Measurements from ENCODE around the gene RPL31.

RPL31 gene

GRCh38 chr2:100997509-100998234, 4.4 kb upstream of the RPL31 start:
- no peak for DNase-seq

DNA sequence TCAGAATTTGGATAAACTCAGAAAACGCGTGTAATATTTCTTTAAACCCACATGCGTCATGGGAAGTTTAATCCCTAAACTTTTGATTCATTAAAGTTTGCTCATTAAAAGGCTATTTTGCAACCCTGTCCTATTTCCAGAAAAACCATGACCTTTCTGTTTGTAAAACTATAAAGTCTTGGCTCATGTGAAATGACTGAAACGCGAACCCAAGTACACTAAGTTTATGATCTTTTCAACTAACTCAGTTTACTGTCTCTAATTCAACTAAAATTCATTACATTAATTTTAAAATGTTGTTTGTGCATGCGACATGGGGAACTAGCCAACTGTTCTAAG, 3.9 kb upstream of the RPL31 start:
- DNase-seq: no peak

DNA sequence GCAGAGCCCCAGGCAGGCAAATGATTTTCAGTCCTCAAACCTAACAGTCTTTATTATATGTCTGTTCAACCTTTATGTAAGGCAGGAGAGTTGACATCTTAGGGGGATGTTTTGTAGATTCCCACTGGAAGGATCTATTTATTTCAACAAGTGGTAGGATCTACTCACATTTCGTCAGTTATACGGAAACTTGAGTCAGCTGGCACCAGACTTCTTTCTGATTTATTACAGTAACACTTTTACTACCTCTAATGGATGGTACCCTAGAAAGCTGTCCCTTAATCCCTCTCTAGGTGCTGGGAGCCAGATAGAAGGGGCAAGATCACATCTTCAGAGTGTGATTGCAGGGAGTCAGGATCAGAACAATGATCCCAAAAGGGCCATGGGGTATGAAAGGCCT, 2.1 kb upstream of the RPL31 start:
- DNase-seq: no peak

DNA sequence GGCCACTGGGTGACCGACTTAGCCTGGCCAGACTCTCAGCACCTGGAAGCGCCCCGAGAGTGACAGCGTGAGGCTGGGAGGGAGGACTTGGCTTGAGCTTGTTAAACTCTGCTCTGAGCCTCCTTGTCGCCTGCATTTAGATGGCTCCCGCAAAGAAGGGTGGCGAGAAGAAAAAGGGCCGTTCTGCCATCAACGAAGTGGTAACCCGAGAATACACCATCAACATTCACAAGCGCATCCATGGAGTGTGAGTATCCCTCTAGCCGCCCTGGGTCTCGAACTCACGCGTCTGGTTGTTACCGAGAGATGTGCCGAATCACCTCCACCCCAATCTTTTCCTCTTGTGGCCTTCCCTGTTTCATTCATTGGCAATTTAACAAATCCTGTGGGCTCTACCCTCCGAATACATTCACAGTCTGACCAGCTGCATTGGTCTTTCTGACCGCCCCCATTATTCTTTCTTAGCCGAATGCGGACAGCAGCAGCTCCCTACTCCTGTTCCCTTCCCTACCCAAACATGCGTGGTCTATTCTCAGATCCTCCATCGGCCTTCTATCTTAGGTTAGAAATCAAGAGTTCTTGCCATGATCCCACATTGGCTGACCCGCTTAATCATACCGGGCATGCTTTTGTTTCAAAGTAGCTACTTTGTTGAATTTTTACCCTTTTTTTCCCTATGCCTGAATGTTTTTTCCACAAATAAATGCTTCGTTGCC, 631 bp downstream of the RPL31 start:
- DNase-seq: no peak

DNA sequence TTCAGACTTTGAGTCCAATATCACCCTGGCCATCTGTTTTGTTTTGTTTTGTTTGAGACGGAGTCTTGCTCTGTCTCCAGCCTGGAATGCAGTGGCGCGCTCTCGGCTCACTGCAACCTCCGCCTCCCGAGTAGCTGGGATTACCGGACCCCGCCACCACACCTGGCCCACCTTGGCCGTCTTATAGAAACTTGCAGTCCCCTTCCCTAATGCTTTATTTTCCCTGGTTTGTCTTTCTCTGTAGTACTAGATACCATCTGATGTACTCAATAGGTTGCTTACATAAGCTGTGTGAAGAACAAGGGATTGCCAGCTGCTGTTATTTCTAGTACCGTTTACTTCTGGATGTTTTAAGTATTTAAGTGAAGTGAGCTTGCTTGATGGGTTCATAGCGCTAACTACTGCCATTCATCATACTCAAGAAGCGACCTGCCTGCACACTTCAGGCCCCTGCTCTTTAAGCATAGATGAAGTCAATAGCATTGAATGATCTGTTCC, 1.2 kb downstream of the RPL31 start:
- peak; percentile 13 for DNase-seq

DNA sequence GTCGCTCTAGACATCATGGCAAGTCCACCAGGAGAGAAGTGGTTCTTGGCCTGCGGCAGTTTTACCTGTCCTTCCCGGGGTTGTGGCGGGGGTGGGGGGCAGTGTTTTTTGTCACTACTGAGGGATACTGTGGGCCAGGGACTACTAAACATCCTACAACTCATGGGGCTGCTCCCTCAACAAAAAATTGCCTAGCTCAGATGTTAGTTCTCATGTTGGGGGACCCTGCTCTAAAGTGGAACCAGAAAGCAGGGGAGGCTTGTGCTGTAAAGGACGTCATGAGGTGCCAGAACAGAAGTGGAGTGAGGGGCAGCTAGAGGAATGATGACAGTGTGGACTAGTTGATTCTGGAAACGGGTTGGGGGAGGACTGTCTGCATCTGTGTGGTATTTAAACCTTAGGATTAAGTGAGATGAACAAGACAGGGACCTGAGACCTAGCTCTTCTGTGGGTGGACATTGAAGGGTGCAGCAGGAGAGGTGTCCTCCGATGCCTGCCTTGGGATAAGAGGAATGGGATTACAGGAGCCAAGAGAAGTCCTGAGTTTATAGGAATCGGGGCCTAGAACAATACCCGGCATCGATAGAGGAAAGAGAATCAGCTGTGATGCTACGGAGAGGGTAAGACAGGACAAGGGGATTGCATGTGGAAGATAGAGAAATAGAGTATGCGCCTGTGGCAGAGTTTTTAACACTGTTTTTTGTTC, 2.7 kb downstream of the RPL31 start:
- DNase-seq: no peak

- no peak for DNase-seq
Measured at GRCh38 chr2:101006065-101006715, 4.1 kb downstream of the RPL31 start.

DNA sequence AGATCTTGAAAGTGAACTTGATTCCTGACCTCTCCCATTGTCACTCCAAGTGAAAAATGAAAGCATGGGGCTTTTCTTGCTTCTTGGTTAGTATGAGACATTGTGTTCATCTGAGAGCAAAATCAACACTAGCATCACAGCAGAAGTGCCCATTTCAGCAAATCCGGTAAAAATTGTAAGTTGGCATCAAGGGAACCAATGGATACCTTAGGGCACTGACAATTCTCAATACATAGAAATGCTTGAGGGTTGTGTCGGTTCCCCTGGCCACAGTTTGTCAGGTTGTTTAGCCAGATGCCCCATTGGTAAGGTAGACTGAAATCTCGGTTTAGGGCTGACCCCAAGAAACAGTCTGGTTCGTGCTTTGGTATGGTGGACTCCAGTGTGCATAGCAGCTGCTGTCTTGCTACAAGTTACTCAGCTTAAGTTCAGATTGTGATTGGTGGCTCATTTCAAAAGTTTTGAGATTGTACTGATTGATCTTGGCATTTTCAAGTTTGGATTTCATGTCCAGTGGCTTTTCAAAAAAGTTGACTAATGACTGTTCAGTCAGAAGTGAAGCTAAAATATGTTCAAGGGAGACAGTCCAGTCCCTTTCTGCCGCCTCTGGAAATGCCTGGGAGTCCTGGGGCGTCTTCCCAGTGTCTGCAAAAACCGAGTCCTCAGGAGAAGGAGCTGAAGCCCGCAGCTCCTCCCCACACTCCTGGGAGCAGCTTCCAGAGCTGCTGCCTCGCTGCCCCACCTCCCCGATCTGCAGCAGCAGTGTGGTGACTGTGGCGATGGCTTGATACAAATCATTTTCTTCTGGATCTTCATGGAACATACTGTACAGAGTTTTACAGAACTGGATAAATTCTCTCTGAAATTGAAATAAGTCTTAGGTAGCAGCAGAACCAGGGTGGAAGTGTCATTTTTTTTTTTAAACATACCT, 5.6 kb downstream of the RPL31 start:
- DNase-seq: no peak

- DNase-seq: no peak
Measured at GRCh38 chr2:101011152-101011551, 9.1 kb downstream of the RPL31 start.

GRCh38 chr2:101012054-101012705, 10.1 kb downstream of the RPL31 start:
- DNase-seq: no peak

DNA sequence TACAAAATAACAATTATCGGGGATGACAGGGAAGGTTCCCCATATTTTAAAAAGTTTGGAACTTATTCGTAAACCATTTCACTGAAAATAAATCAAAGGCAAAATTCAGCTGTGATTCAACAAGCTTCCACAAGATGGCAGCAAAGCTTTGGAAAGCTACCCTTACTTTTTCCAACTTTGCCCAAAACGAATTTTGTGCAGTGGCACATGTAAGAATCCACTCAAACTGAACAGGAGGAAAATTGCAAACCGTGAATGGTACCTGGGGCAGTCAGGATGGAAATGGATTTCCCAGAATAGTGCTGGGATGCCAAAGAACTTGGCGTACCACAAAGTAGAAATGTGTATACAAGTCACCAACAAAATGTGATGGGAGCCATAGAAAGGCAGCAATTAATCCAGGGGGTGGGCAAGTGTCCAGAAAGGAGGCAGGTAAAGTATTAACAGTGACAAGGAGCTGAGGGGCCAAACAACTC, 10.7 kb downstream of the RPL31 start:
- DNase-seq: peak; percentile 41

DNA sequence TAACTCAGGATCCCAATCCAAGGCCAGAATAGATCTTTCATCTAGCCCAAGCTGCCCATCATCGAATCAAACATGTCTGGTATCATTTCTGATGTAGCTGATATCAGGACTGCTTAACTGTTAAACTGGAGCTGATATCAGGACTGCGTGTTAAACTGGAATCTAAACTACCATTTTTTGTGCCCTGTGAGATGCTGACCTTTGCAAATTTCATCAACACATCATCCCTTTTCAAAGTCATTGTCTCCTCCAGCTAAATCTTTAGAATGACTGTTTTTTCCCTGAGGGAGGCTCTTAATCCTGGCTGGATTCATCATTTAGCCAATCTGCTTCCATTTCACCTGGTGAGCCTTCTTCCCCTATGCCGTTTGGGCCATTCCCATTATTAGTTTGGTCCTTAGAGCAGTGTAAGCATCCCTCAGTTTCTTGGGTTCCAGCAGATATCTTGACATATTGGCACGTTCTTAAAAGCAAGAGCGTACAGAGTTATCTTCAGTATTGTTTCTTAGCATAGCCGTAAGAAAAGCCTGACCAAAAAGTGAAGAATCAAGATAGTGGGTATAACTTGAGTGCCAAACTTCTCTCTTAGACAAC, 12.3 kb downstream of the RPL31 start:
- no peak for DNase-seq

DNA sequence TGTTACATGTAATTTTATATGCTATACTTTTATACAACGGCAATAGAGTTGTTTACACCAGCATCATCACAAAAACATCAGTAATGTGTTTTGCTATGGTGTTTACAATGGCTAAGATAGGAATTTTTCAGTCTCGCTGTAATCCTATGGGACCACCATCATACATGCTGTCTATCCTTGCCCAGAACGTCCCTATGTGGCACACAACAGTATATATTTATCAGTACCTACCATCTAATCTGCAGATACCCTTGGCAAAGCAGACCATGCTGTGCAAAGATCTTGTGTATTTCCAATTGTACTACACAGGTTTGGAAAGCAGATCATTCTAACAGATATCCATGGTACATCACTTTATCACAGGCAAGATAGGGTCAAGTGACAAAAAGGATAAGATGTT, 15.3 kb downstream of the RPL31 start:
- DNase-seq: no peak

DNA sequence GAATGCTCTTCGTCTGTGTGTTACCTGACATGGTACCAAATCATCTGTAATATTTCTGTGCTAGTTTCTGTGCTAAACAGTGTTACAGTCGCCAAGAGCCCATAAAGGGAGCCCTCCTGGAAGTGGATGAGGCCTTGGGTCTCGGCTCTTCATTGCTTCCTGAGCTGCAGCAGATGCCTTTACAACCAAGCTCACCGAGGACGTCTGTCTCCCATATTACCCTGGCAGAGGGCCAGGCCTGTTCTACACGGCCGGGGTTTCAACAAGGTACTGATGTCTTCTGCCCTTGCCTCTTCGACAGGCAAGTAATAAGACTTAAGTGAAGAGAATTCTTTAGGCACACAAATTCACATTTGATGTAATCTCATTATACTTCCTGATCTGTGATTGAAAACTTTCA, 16.8 kb downstream of the RPL31 start:
- no peak for DNase-seq

DNA sequence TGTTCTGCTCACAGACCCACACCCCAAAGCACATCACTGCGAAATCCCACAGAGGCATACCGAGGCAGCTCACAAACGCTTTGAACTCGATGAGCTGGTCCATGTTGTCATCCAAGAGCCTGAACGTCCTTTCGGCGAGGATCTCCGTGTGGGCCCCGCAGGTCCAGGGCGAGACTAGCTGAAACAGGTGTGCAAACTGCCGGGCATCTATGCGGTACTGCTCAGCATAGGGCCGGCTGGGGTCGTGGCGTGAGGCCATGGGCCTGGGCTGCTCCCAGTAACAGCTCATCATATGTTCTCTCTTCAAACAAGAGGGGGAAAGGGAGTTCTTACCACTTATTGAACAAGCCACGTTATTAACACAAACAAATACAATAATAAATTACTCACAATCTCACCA, 20.1 kb downstream of the RPL31 start:
- no peak for DNase-seq

- DNase-seq: no peak
Measured at GRCh38 chr2:101023327-101024107, 21.4 kb downstream of the RPL31 start.

- DNase-seq: no peak
Measured at GRCh38 chr2:101025561-101025960, 23.5 kb downstream of the RPL31 start.

DNA sequence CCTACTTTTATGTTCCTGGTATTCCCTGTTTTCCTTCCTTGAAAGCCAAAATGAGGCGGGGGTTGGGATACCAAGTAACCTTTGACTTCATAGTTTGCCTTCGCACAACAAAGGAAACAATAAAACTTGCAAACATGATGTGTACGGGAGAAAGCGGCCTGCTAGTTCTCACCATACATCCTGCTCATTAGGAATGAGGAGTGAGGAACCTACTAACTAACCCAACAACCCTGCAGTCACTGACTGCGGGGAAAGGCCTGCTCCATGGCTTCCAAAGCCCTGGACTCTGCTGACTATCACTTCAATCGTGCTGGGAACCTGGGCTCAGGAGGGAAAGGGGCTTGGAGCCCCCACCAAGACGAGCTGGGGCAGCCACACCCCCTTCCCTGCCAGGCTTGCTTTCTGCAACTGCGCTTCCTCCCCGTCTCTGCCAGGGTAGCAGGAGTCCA, 24.2 kb downstream of the RPL31 start:
- DNase-seq: no peak

- no peak for DNase-seq
Measured at GRCh38 chr2:101026923-101027469, 24.9 kb downstream of the RPL31 start.

DNA sequence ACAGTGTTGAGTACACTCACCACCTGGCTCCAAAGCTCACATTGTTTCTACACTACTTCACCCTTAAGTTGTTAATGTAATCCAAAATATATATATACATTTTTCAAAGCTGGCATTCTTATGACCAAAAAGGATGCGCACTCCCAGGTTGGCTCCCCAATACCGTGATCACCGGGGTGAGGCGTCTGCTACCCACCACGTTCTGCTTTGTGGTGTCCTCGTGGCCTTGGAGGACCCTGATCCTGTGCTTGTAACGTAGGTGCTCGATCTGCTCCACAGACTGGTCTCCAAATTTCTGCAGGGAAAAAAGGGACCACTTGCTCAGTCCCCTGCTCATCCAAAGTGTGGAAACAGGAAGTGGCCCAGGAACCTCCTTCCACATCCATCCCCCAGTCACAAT, 25.8 kb downstream of the RPL31 start:
- no peak for DNase-seq

Data from RPMI8226 (cell line).